Stimulated activated CD4-positive, alpha-beta T cell treated with anti-CD3 and anti-CD28 coated beads, TNF-alpha, amount 100 ng/mL, for 1 hour (primary cell): ENCODE results near the gene ADPRM.

Source experiments
- DNase-seq, 3 donors: peaks; one replicate each; pipeline ENCODE4 v3.0.0-alpha.2; 2020; ENCODE audit warnings: low read depth in 3 of 3, low spot score in 1 of 3

The ADPRM gene

DNA sequence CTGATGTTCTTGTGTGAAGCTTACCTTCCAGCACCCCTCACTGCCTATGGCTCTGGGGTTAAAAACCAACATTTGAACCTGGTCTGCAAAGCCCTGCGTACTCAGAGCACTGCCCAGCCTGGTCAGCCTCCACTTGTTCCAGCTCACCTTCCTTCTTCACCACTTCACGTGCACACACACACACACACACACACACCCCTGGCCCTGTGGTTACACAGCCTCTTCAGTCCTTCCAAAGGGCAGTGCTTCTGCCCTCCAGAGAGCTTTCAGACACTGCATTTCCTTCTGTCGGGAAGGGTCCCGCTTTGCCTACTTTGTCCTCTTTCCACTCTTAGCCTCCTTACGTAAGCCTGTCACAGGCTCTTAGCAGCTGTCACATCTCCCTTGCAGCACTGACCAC lies 42.0 kb downstream of the ADPRM start:
- no peak for DNase-seq

GRCh38 chr17:10741416-10742135 lies 44.2 kb downstream of the ADPRM start:
- no peak for DNase-seq

DNA sequence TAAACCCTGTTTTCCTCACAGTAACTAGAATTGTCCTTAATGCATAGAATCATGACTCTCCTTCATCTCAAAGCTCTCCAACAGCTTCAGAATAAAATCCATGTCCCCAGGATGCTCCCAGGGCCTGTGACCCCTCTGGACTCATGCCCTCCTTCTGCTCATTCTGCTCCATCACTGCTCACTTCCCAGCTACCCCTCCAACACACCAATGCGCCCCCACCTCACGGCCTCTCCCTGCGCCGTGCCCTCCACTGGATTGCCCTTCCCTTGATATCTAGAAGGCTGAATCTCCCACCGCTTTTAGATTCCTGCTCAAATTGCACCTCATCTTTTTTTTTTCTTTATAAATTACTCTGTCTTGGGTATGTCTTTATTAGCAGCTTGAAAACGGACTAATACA lies 45.0 kb downstream of the ADPRM start:
- DNase-seq: no peak

GRCh38 chr17:10743316-10744009 lies 46.1 kb downstream of the ADPRM start:
- no peak for DNase-seq

DNA sequence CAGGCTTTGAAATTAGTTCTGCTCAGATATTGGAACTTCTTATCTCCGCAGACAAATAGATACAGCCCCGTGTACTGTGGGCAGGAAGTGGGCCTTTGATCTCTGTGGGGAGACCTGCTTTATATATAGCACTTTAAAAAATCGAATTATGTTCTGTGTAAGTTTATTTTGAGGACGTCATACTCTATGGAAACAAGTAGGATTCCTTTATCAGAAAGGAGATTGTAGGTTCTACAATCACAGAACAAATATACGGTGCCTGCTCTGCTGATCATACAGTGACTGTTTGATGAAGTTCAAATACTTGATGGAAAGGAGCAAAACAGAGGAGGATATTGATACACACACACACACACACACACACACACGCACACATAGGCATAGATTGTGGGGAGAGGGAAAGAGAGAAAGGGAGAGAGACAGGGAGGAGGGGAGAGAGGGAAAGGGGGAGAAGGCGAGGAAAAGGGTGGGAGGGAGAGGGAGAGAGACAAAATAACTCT lies 47.2 kb downstream of the ADPRM start:
- no peak for DNase-seq

DNA sequence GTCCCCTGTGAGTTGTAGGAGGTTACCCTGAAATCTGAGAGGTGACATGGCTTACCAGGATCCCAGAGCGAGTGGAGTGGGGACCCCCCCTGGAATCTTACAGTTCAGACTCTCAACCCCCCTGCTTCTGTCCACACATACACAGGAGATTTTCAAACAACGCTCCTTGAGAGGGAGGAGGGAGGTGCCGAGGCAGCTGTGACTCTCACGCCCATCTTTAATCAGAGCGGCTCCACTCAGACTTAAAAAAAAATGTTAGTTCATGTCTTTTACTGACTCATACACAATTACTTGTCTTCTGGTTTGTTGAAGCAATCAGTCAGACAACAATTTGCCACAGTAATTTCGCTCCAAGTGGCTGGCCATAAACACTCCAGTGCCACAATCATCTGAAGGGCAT lies 47.8 kb downstream of the ADPRM start:
- no peak for DNase-seq

DNA sequence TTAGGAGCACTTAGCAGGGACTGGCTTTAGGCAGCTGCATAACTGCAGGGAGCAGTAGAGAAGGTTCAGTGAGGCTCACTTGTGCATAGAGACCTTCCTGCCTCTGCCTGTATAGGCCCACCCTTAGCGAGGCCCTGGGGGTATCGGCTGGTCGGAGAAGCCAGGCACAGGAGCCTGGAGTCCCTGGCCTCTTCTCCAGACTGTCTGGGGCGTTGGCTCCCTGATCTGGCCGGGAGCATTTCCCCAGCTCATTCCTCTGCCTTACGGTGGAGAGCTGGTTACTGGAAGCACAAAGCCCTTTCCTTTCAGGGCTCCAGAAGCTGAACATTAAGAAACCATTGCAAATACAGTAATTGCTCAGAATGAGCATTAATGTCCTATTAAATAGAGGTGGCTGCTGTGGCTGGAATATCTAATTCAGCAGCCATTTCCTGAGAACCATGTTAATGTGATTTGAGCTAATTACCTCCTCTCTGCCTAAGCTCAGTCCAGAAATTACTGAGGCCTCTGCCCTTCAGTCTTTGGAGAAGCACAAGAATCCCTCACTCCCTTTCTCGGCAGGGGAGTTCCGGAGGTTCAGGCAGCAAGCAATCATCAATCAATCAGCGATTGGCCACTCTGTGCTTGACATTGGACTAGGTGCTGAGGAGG lies 51.3 kb downstream of the ADPRM start:
- no peak for DNase-seq

- DNase-seq: no peak
Measured at GRCh38 chr17:10750210-10750609, 52.8 kb downstream of the ADPRM start.

GRCh38 chr17:10751563-10751962 lies 54.2 kb downstream of the ADPRM start:
- DNase-seq: no peak

- DNase-seq: no peak
Measured at GRCh38 chr17:10752696-10753095, 55.3 kb downstream of the ADPRM start.

GRCh38 chr17:10754109-10754508 lies 56.7 kb downstream of the ADPRM start:
- DNase-seq: no peak

DNA sequence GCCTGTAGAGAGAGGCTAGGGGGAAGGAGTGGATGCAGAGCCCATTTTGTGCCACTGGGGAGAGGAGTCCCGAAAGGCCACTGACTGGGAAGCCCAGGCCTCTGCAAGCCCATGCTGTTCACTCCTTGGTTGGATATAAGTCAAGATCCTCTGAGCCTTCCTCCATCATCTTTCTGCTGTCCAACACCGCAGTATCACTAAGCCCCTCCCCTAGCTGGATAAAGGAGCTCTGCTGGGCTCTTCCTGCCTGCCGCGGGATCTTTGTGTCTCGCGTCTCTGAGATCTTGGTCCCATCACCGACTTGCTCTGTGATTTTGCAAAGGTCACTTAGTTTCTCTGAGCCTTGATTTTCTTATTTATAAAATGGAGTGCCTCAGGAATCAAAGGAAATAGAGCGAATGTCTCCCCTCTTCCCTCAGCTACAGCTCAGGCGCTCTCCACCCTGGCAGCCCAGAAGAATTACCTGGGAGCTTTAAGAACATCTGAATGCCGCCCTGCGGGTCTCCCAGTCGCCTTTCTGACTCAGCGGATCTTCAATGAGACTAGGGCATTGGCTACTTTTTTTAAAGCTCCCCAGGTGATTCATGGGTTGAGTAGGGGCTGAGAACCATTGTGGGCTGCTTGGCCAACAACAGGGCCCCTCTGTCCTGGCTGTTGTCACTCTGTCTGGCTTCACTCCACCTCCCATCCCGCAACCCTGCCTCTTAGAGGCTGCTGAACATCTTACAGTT lies 57.6 kb downstream of the ADPRM start:
- no peak for DNase-seq

DNA sequence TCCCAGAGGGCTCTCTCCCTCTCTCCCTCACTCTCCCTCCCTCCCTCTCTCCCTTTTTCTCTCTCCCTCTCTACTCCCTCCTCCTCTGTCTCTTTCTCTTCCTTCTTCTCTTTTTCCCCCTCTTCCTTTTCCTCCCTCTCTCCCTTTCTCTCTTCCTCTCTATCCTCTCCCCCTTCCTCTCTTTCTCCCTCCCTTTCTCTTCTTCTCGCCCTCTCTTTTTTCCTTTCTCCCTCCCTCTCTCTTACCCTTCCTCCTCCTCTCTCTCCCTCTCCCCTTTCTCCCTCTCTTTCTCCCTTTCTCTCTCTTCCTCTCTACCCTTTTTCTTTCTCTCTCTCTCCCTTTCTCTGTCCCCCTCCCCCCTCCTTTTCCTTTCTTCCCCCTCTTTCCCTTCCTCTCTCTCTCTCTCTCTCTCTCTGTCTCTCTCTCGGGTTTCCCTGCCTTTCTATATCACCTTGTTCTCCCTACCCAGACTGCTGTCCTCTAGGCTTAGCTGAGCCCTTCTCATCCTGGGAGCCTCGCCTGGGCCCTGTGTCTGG lies 58.3 kb downstream of the ADPRM start:
- no peak for DNase-seq

- no peak for DNase-seq
Measured at GRCh38 chr17:10756185-10756584, 58.8 kb downstream of the ADPRM start.

DNA sequence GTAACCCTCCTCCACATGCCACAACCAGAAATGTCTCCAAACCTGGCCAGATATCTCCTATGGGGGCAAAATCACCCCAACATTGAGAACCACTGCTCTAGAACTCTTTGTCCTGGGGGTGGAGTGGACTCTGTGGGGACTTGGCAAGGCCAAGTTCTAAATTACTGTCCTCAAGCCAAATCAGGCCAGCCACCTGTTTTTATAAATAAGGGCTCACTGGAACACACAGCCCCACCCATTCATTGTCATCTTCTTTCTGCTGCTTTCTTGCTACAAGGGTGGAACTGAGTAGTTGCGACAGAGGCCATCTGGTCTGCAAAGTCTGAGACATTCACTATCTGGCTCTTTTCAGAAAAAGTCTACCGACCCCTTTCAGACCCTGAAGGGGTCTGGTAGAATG lies 59.2 kb downstream of the ADPRM start:
- no peak for DNase-seq

DNA sequence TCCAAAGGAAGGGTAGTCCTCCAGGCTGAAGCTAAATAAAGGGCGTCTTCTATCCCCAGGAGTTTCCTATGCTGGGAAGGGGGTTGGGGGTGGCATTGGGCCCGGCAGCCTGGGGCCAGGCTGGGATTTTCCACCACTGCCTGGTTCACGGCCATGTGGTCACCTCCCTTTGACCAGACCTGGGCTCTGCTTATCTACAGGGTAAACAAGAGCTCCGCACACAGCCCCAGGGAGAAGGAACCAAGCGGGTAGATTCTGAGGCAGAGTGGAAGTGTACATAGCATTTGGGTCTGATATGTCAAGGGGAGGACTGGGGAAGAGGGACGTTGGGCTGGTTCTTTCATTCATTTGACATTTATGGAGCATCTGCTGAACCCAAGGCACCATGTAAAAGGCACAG lies 59.7 kb downstream of the ADPRM start:
- DNase-seq: no peak

DNA sequence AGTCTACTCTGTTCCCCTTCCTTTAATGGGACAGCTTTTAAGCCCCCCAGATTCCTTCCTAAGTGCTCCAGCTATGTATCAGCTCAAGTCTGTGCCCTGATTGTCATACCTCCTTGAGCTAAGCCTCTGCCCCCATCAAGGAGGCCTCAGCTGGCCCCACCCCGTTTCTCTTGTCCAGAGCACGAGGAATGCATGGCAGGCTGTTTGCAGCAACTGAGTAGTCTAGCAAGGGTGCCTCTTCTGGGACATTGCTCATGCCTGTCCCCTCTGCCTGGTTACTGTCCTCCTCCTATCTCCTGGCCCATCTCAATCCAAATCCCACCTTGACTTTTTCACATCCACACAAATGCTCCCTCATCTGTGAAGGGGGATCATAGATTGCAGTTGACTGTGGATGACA lies 60.3 kb downstream of the ADPRM start:
- no peak for DNase-seq

GRCh38 chr17:10758062-10758461 lies 60.7 kb downstream of the ADPRM start:
- DNase-seq: no peak
